ENCODE data around the gene LRRK1.

The LRRK1 gene

GRCh38 chr15:100923902-100924301, 4.7 kb downstream of the LRRK1 start:
- no peaks in the 10 kb centered on the region for H3K9me3 Mint-ChIP-seq
- H3K27me3 Mint-ChIP-seq (ENCODE audit: low read depth, poor library complexity): peaks cover 72% of the 10 kb centered on the region
- TF ChIP-seq CTCF (IDR thresholded peaks at IDR 0.05): no peak
- no peaks in the 10 kb centered on the region for H3K36me3 Mint-ChIP-seq (ENCODE audit: low read depth)
- H3K4me3 Mint-ChIP-seq: no peak overlapping the region
- DNase-seq: no peak
- peaks cover 2% of the 10 kb centered on the region for H3K4me1 Mint-ChIP-seq
- H3K27ac Mint-ChIP-seq: no peak overlapping the region

GRCh38 chr15:100924436-100924835, 5.3 kb downstream of the LRRK1 start:
- Mint-ChIP-seq H3K9me3 (no peaks in the 10 kb centered on the region), H3K27ac (no peak overlapping the region), H3K4me3 (no peak overlapping the region), H3K36me3 (ENCODE audit: low read depth) (no peaks in the 10 kb centered on the region), H3K27me3 (ENCODE audit: low read depth, poor library complexity) (peaks cover 71% of the 10 kb centered on the region), H3K4me1 (peaks cover 8% of the 10 kb centered on the region)
- DNase-seq: no peak
- TF ChIP-seq CTCF (IDR thresholded peaks at IDR 0.05): no peak

GRCh38 chr15:100925480-100925879, 6.3 kb downstream of the LRRK1 start:
- H3K27ac Mint-ChIP-seq: no peak overlapping the region
- no peak for TF ChIP-seq CTCF (IDR thresholded peaks at IDR 0.05)
- H3K36me3 Mint-ChIP-seq (ENCODE audit: low read depth): no peaks in the 10 kb centered on the region
- no peaks in the 10 kb centered on the region for H3K9me3 Mint-ChIP-seq
- H3K4me1 Mint-ChIP-seq: peaks cover 15% of the 10 kb centered on the region
- peaks cover 60% of the 10 kb centered on the region for H3K27me3 Mint-ChIP-seq (ENCODE audit: low read depth, poor library complexity)
- DNase-seq: no peak
- H3K4me3 Mint-ChIP-seq: no peak overlapping the region

GRCh38 chr15:100926258-100926657, 7.1 kb downstream of the LRRK1 start:
- H3K4me1 Mint-ChIP-seq: peaks cover 15% of the 10 kb centered on the region
- TF ChIP-seq CTCF (IDR thresholded peaks at IDR 0.05): no peak
- no peak overlapping the region for H3K4me3 Mint-ChIP-seq
- no peak for DNase-seq
- no peaks in the 10 kb centered on the region for H3K36me3 Mint-ChIP-seq (ENCODE audit: low read depth)
- no peaks in the 10 kb centered on the region for H3K9me3 Mint-ChIP-seq
- no peak overlapping the region for H3K27ac Mint-ChIP-seq
- H3K27me3 Mint-ChIP-seq (ENCODE audit: low read depth, poor library complexity): peaks cover 53% of the 10 kb centered on the region

GRCh38 chr15:100926971-100927756, 8.0 kb downstream of the LRRK1 start:
- Mint-ChIP-seq H3K27me3 (ENCODE audit: low read depth, poor library complexity) (peaks cover 44% of the 10 kb centered on the region), H3K36me3 (ENCODE audit: low read depth) (no peaks in the 10 kb centered on the region), H3K4me1 (peaks cover 15% of the 10 kb centered on the region), H3K4me3 (no peak overlapping the region), H3K27ac (no peak overlapping the region), H3K9me3 (no peaks in the 10 kb centered on the region)
- no peak for TF ChIP-seq CTCF (IDR thresholded peaks at IDR 0.05)
- DNase-seq: no peak

All from nephron progenitor cell (in vitro differentiated cells).